Amniotic epithelial cell (primary cell): ENCODE measurements around the gene DZIP1L.
"Not testable (repeated sequence)": the region's sequence is repeated elsewhere in the genome, so short reads cannot be mapped to it uniquely, and the experiment has no call there.

Experiments
- DNase-seq: peaks from one replicate; pipeline ENCODE4 v3.0.0-alpha.2; 2010; ENCODE audit warnings: low read depth

Gene DZIP1L

GRCh38 chr3:138114988-138115971 lies at the start of gene DZIP1L:
Gene DZIP1L (minus strand): TSS chr3:138115608. CDS start chr3:138103971, 11,637 bp downstream.
- DNase-seq, result peak; percentile 63

GRCh38 chr3:138165061-138165460 lies 49.7 kb upstream of the DZIP1L start:
- DNase-seq, result no peak

- DNase-seq, result no peak
These were observed 42.3 kb upstream of the DZIP1L start for GRCh38 chr3:138157743-138158142.

- DNase-seq, result no peak
These were observed 39.1 kb upstream of the DZIP1L start for GRCh38 chr3:138154534-138154933.

- no peak for DNase-seq
These were observed 33.1 kb upstream of the DZIP1L start for GRCh38 chr3:138148503-138148902.

GRCh38 chr3:138142181-138142580 lies 26.8 kb upstream of the DZIP1L start:
- not testable (repeated sequence) for DNase-seq

GRCh38 chr3:138140940-138141339 lies 25.5 kb upstream of the DZIP1L start:
- no peak for DNase-seq

- DNase-seq, result no peak
These were observed 24.3 kb upstream of the DZIP1L start for GRCh38 chr3:138139691-138140090.

GRCh38 chr3:138137861-138138260 lies 22.5 kb upstream of the DZIP1L start:
- DNase-seq, result no peak

GRCh38 chr3:138136201-138136600 lies 20.8 kb upstream of the DZIP1L start:
- DNase-seq, result no peak

- DNase-seq, result no peak
These were observed 20.4 kb upstream of the DZIP1L start for GRCh38 chr3:138135833-138136194.

GRCh38 chr3:138135146-138135832 lies 19.9 kb upstream of the DZIP1L start:
- DNase-seq, result no peak

- DNase-seq, result no peak
These were observed 16.8 kb upstream of the DZIP1L start, which contains the start of gene A4GNT for GRCh38 chr3:138132239-138132638. Gene A4GNT (minus strand): TSS chr3:138132390. CDS start chr3:138131256, 1,134 bp downstream.

- DNase-seq, result no peak
These were observed 12.4 kb upstream of the DZIP1L start for GRCh38 chr3:138127636-138128365.

GRCh38 chr3:138125548-138126221 lies 10.3 kb upstream of the DZIP1L start:
- DNase-seq, result peak; percentile 82

GRCh38 chr3:138124706-138125355 lies 9.4 kb upstream of the DZIP1L start:
- DNase-seq, result peak; percentile 72

GRCh38 chr3:138124188-138124587 lies 8.8 kb upstream of the DZIP1L start:
- no peak for DNase-seq

GRCh38 chr3:138119423-138119766 lies 4.0 kb upstream of the DZIP1L start:
- no peak for DNase-seq

- peak; percentile 63 for DNase-seq
These were observed 3.4 kb upstream of the DZIP1L start for GRCh38 chr3:138118612-138119422.

- DNase-seq, result peak; percentile 64
These were observed 933 bp downstream of the DZIP1L start for GRCh38 chr3:138114431-138114918.
